SK-N-SH treated with all-trans-retinoic acid at 6 μM for 48 hours (cell line): Measurements from ENCODE around the gene MGAT5B.
A peak's percentile ranks its signal among the peaks of the same experiment; 100 is the strongest.

ENCODE experiments used
- ATAC-seq: fragments of 200-7000 bp; cut with Tn5 transposase; 3 replicates; pipeline ENCODE4 v1.9.1; 2020; ENCODE audit warnings: mild to moderate bottlenecking, moderate library complexity
- ARNTL ChIP-seq: fragments of 450-650 bp; formaldehyde crosslinking; IDR thresholded peaks from 2 replicates; pipeline ENCODE4 v1.5.0; 2020; ENCODE audit warnings: low read depth, mild to moderate bottlenecking, moderate library complexity, borderline replicate concordance
- BACH2 ChIP-seq: fragments of 250-450 bp; sonication (Bioruptor Pico); IDR thresholded peaks from 2 replicates; pipeline ENCODE4 v1.9.0; 2021; ENCODE audit warnings: mild to moderate bottlenecking, borderline replicate concordance
- CREB5 ChIP-seq: fragments of 250-450 bp; sonication (Bioruptor Pico); IDR thresholded peaks from 2 replicates; pipeline ENCODE4 v1.5.1; 2020; ENCODE audit warnings: low read depth, mild to moderate bottlenecking, moderate library complexity
- CSDC2 ChIP-seq: fragments of 250-450 bp; sonication (Bioruptor Pico); IDR thresholded peaks from 2 replicates; pipeline ENCODE4 v1.5.0; 2020; ENCODE audit warnings: mild to moderate bottlenecking, moderate library complexity
- ESRRG ChIP-seq: fragments of 250-450 bp; sonication (Bioruptor Pico); IDR thresholded peaks from 2 replicates; pipeline ENCODE4 v1.6.1; 2021; ENCODE audit warnings: mild to moderate bottlenecking
- GLIS3 ChIP-seq: fragments of 250-450 bp; sonication (Bioruptor Pico); IDR thresholded peaks from 2 replicates; pipeline ENCODE4 v1.5.0; 2020; ENCODE audit warnings: mild to moderate bottlenecking, moderate library complexity
- ISL1 ChIP-seq: fragments of 250-450 bp; sonication (Bioruptor Pico); IDR thresholded peaks from 2 replicates; pipeline ENCODE4 v2.1.2; 2022; ENCODE audit warnings: mild to moderate bottlenecking, moderate library complexity
- POU6F1 ChIP-seq: fragments of 250-450 bp; sonication (Bioruptor Pico); IDR thresholded peaks from 2 replicates; pipeline ENCODE4 v1.8.0; 2021; ENCODE audit warnings: low read depth, mild to moderate bottlenecking, moderate library complexity, borderline replicate concordance
- PPARA ChIP-seq: fragments of 250-450 bp; sonication (Bioruptor Pico); IDR thresholded peaks from 2 replicates; pipeline ENCODE4 v1.5.0; 2020; ENCODE audit warnings: mild to moderate bottlenecking, borderline replicate concordance
- RARB ChIP-seq: fragments of 250-450 bp; sonication (Bioruptor Pico); IDR thresholded peaks from 2 replicates; pipeline ENCODE4 v1.8.0; 2021; ENCODE audit warnings: mild to moderate bottlenecking, moderate library complexity
- TOX ChIP-seq: fragments of 250-450 bp; sonication (Bioruptor Pico); IDR thresholded peaks from 2 replicates; pipeline ENCODE4 v1.8.0; 2021; ENCODE audit warnings: mild to moderate bottlenecking, moderate library complexity, borderline replicate concordance
- ZFP3 ChIP-seq: fragments of 250-450 bp; sonication (Bioruptor Pico); IDR thresholded peaks from 2 replicates; pipeline ENCODE4 v1.5.0; 2020; ENCODE audit warnings: mild to moderate bottlenecking, moderate library complexity
- ZFP30 ChIP-seq: fragments of 450-650 bp; formaldehyde crosslinking; IDR thresholded peaks from 2 replicates; pipeline ENCODE4 v1.5.0; 2022; ENCODE audit warnings: mild to moderate bottlenecking, moderate library complexity
- ZNF565 ChIP-seq: fragments of 450-650 bp; formaldehyde crosslinking; conservative IDR thresholded peaks from 2 replicates; pipeline ENCODE4 v1.5.0; 2020; ENCODE audit warnings: low read depth, mild to moderate bottlenecking, moderate library complexity
- ZNF70 ChIP-seq: fragments of 450-650 bp; formaldehyde crosslinking; IDR thresholded peaks from 2 replicates; pipeline ENCODE4 v1.5.0; 2020; ENCODE audit warnings: mild to moderate bottlenecking, moderate library complexity
- TF ChIP-seq, protein P1 (sequence below): fragments of 250-450 bp; sonication (Bioruptor Pico); IDR thresholded peaks from 2 replicates; pipeline ENCODE4 v1.5.0; 2020; ENCODE audit warnings: mild to moderate bottlenecking, moderate library complexity
- TF ChIP-seq, protein P2 (sequence below): fragments of 250-450 bp; sonication (Bioruptor Pico); IDR thresholded peaks from 2 replicates; pipeline ENCODE4 v1.8.0; 2020; ENCODE audit warnings: mild to moderate bottlenecking, moderate library complexity, borderline replicate concordance
- TF ChIP-seq, protein P3 (sequence below): fragments of 250-450 bp; sonication (Bioruptor Pico); IDR thresholded peaks from 2 replicates; pipeline ENCODE4 v1.5.1; 2021; ENCODE audit warnings: mild to moderate bottlenecking, moderate library complexity

Gene MGAT5B

DNA sequence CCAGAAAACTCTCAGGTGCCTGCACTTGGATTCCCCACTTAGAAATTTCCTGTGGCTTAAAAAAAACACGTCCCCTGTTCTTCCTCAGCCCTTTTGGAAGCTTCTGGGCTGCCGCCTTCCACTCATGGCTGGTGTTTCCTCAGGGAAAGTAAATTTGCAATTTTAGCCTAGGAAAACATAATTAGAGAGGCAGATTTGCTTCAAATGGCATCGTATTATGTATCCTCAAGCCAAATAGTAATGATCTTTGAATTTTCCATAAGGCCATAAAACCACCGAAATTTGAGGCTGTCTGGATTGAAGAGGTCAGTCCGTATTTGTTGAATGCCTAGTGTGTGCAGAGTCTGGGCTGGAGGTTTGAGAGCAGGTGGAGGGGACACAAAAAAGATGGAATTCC is 17.7 kb downstream of the MGAT5B start:
- no peak for ATAC-seq
- TF ChIP-seq ESRRG (CRISPR knock-in tag) (no peak), ARNTL (CRISPR knock-in tag) (no peak)

GRCh38 chr17:76886395-76886794 is 18.2 kb downstream of the MGAT5B start:
- no peak for ATAC-seq
- TF ChIP-seq GLIS3 (CRISPR knock-in tag) (no peak), POU6F1 (CRISPR knock-in tag) (no peak), BACH2 (CRISPR knock-in tag) (no peak), ARNTL (CRISPR knock-in tag) (no peak), ZNF565 (CRISPR knock-in tag) (no peak), CSDC2 (CRISPR knock-in tag) (no peak), RARB (CRISPR knock-in tag) (no peak), TOX (CRISPR knock-in tag) (no peak), ESRRG (CRISPR knock-in tag) (no peak)
- TF ChIP-seq, protein P1, sequence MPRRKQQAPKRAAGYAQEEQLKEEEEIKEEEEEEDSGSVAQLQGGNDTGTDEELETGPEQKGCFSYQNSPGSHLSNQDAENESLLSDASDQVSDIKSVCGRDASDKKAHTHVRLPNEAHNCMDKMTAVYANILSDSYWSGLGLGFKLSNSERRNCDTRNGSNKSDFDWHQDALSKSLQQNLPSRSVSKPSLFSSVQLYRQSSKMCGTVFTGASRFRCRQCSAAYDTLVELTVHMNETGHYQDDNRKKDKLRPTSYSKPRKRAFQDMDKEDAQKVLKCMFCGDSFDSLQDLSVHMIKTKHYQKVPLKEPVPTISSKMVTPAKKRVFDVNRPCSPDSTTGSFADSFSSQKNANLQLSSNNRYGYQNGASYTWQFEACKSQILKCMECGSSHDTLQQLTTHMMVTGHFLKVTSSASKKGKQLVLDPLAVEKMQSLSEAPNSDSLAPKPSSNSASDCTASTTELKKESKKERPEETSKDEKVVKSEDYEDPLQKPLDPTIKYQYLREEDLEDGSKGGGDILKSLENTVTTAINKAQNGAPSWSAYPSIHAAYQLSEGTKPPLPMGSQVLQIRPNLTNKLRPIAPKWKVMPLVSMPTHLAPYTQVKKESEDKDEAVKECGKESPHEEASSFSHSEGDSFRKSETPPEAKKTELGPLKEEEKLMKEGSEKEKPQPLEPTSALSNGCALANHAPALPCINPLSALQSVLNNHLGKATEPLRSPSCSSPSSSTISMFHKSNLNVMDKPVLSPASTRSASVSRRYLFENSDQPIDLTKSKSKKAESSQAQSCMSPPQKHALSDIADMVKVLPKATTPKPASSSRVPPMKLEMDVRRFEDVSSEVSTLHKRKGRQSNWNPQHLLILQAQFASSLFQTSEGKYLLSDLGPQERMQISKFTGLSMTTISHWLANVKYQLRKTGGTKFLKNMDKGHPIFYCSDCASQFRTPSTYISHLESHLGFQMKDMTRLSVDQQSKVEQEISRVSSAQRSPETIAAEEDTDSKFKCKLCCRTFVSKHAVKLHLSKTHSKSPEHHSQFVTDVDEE: no peak

- 0 out of 3 replicates have a peak, but pooled peaks have one; percentile 28 for ATAC-seq
- TF ChIP-seq BACH2 (CRISPR knock-in tag) (no peak), PPARA (CRISPR knock-in tag) (no peak), ISL1 (CRISPR knock-in tag) (no peak), CREB5 (CRISPR knock-in tag) (no peak), ZFP30 (CRISPR knock-in tag) (no peak), ZNF70 (CRISPR knock-in tag) (no peak), ZFP3 (no peak), ARNTL (CRISPR knock-in tag) (no peak), GLIS3 (CRISPR knock-in tag) (no peak), RARB (CRISPR knock-in tag) (no peak), ESRRG (CRISPR knock-in tag) (no peak)
- TF ChIP-seq, protein P2, sequence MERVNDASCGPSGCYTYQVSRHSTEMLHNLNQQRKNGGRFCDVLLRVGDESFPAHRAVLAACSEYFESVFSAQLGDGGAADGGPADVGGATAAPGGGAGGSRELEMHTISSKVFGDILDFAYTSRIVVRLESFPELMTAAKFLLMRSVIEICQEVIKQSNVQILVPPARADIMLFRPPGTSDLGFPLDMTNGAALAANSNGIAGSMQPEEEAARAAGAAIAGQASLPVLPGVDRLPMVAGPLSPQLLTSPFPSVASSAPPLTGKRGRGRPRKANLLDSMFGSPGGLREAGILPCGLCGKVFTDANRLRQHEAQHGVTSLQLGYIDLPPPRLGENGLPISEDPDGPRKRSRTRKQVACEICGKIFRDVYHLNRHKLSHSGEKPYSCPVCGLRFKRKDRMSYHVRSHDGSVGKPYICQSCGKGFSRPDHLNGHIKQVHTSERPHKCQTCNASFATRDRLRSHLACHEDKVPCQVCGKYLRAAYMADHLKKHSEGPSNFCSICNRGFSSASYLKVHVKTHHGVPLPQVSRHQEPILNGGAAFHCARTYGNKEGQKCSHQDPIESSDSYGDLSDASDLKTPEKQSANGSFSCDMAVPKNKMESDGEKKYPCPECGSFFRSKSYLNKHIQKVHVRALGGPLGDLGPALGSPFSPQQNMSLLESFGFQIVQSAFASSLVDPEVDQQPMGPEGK (CRISPR knock-in tag): no peak
- TF ChIP-seq, protein P3, sequence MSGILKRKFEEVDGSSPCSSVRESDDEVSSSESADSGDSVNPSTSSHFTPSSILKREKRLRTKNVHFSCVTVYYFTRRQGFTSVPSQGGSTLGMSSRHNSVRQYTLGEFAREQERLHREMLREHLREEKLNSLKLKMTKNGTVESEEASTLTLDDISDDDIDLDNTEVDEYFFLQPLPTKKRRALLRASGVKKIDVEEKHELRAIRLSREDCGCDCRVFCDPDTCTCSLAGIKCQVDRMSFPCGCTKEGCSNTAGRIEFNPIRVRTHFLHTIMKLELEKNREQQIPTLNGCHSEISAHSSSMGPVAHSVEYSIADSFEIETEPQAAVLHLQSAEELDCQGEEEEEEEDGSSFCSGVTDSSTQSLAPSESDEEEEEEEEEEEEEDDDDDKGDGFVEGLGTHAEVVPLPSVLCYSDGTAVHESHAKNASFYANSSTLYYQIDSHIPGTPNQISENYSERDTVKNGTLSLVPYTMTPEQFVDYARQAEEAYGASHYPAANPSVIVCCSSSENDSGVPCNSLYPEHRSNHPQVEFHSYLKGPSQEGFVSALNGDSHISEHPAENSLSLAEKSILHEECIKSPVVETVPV (CRISPR knock-in tag): no peak
- TF ChIP-seq, protein P1: no peak
Observed at GRCh38 chr17:76887802-76888201, 19.6 kb downstream of the MGAT5B start.
